Heart right ventricle (tissue), 16 donors: ENCODE measurements around the gene MYO10. TPM values are rescaled to one million over a fixed set of nuclear protein-coding genes. Genes with fewer than 3 reads are reported as not detected.

Source experiments
- ATAC-seq, 8 donors: fragments of 200-7000 bp; cut with Tn5 transposase; one replicate each; pipeline ENCODE4 v1.9.1; 2020; ENCODE audit warnings: mild to moderate bottlenecking in 8 of 8, moderate library complexity in 8 of 8, moderate number of reproducible peaks in 1 of 8
- DNase-seq, 2 donors: peaks; one replicate each; pipeline ENCODE4 v3.0.0-alpha.2; 2020
- H3K27ac ChIP-seq, 10 donors: fragments of 200-600 bp; sonication (generic) in 2 of 10; one replicate each; pipeline versions ENCODE4 v1.5.0 to v1.8.0; 2020 to 2022; ENCODE audit warnings: mild to moderate bottlenecking in 3 of 10
- H3K27me3 ChIP-seq, 7 donors: fragments of 200-600 bp; one replicate each; pipeline ENCODE4 v1.8.0; 2021 to 2022; ENCODE audit warnings: mild to moderate bottlenecking in 2 of 7
- H3K36me3 ChIP-seq, 9 donors: fragments of 200-600 bp; sonication (generic) in 1 of 9; one replicate each; pipeline versions ENCODE4 v1.5.0 to v1.8.0; 2020 to 2022; ENCODE audit warnings: mild to moderate bottlenecking in 2 of 9
- H3K4me1 ChIP-seq, 9 donors: fragments of 200-600 bp; sonication (generic) in 1 of 9; one replicate each; pipeline versions ENCODE4 v1.5.0 to v1.8.0; 2020 to 2022; ENCODE audit warnings: mild to moderate bottlenecking in 4 of 9
- H3K4me3 ChIP-seq, 10 donors: fragments of 200-600 bp; sonication (generic) in 2 of 10; one replicate each; pipeline versions ENCODE4 v1.5.0 to v1.8.0; 2020 to 2022; ENCODE audit warnings: mild to moderate bottlenecking in 7 of 10, moderate library complexity in 2 of 10
- H3K9me3 ChIP-seq, 11 donors: fragments of 200-600 bp in 10 of 11; sonication (generic) in 2 of 11; one replicate each; pipeline versions ENCODE4 v1.5.0 to v1.8.0; 2013 to 2022; ENCODE audit warnings: mild to moderate bottlenecking in 2 of 11, control low read depth in 1 of 11, moderate library complexity in 1 of 11
- CTCF ChIP-seq, 9 donors: fragments of 200-600 bp; sonication (generic) in 2 of 9; IDR thresholded peaks; one replicate each; pipeline versions ENCODE4 v1.5.0 to v1.8.0; 2021 to 2022; ENCODE audit warnings: antibody characterized with exemption in 9 of 9, mild to moderate bottlenecking in 5 of 9, moderate library complexity in 1 of 9
- WGBS, 2 donors: extraction: QIAGEN DNeasy Blood & Tissue Kit; methylation state at CpG; one replicate each; pipeline ENCODE4 v1.1.7; 2013; ENCODE audit warnings: inconsistent platforms in 1 of 2; 5-methylcytosine and 5-hydroxymethylcytosine counted together
- intact Hi-C, 10 donors: fragments of 100-400 bp; cut with DNase I; formaldehyde crosslinking; loops; one replicate each; pipeline versions ENCODE4 v1.11.1 to v1.14.2; 2022
- polyA plus RNA-seq, 2 donors: library from polyadenylated mRNA; stranded (reverse); fragments of 200-250 nt; gene quantifications; one replicate each; pipeline ENCODE4 v1.2.3, GENCODE V29; 2013
- total RNA-seq, 10 donors: library from RNA; stranded (reverse); fragmentation: NEBNext Ultra II Directional in 3 of 10; extraction: Animal tissue kit (Norgen Biotek cat#: 25700) in 3 of 10; gene quantifications; one replicate each; pipeline versions ENCODE4 v1.2.1 to v1.2.4, GENCODE V29; 2021 to 2023
- donor health status: Arrhythmogenic right ventricular cardiomyopathy.
- donor health status: ischemic (EF 13 %, LVEDD 7.1; RV severe dilation, severe dysfunction).
- donor health status: healthy with polysubstance abuse.
- donor health status: DM: no; HTN: yes; CAD: no.
- donor health status: DM: no; HTN: no; CAD: no.
- donor health status: ischemic (EF 25% LVEDD 6.9; RV normal size, moderate dysfunction).
- donor health status: ischemic (EF 25% LVEDD 5.7; RV mildly dilated, moderate dysfunction).
- donor health status: healthy.
- donor health status: DM: yes; HTN: yes; CAD: no.
- donor health status: Ischemic cardiomyopathy.
- donor health status: ischemic (EF 35%, LVEDD 5.7; RV mildly dilated, moderate dysfunction).
- donor health status: nonischemic (EF 11% LVEDD 7.7; RV severe dilation, severe dysfunction).
- donor health status: DM: yes; HTN: yes; CAD: no.
- donor health status: PGD.
- donor health status: ischemic (EF 29% LVEDD 5.4; RV normal size, mild dysfunction).
- donor health status: nonischemic (EF 23%, LVEDD 6.1; RV moderate dilation, normal function).

The MYO10 gene
- total and polyA plus RNA-seq, 12 donors = 1.2 to 8.2 (median 4.6) TPM

GRCh38 chr5:16913187-16914107, 22.6 kb downstream of the MYO10 start:
- Histone ChIP-seq H3K27ac (no peak overlapping the region), H3K9me3 (no peaks in the 10 kb centered on the region), H3K27me3 (no peaks in the 10 kb centered on the region), H3K36me3 (no peaks in the 10 kb centered on the region), H3K4me3 (no peak overlapping the region), H3K4me1 (peaks cover 0 to 15% (median 0%) of the 10 kb centered on the region in 9 donors)
- intact Hi-C loops = no loop called here
- no peak for TF ChIP-seq CTCF (IDR thresholded peaks at IDR 0.05)
- WGBS, 2 donors = 85 to 87% methylated on average over 7 of the region's 7 CpGs
- ATAC-seq = no peak
- DNase-seq = no peak

- Histone ChIP-seq H3K36me3 (no peaks in the 10 kb centered on the region), H3K27me3 (no peaks in the 10 kb centered on the region), H3K4me3 (no peak overlapping the region), H3K9me3 (no peaks in the 10 kb centered on the region), H3K4me1 (peaks cover 0 to 20% (median 0%) of the 10 kb centered on the region in 9 donors), H3K27ac (no peak overlapping the region)
- intact Hi-C loops = no loop called here
- no peak for ATAC-seq
- 85 to 94% methylated on average over 6 of the region's 6 CpGs for WGBS, 2 donors
- DNase-seq = no peak
- no peak for TF ChIP-seq CTCF (IDR thresholded peaks at IDR 0.05)
Measured at GRCh38 chr5:16912080-16912479, 24.0 kb downstream of the MYO10 start.

- no peak for TF ChIP-seq CTCF (IDR thresholded peaks at IDR 0.05)
- H3K4me1 ChIP-seq = peaks cover 0 to 24% (median 0%) of the 10 kb centered on the region in 9 donors
- no peaks in the 10 kb centered on the region for H3K36me3 ChIP-seq
- WGBS, 2 donors = 77 to 78% methylated on average over 7 of the region's 7 CpGs
- no peaks in the 10 kb centered on the region for H3K9me3 ChIP-seq
- H3K27me3 ChIP-seq = no peaks in the 10 kb centered on the region
- intact Hi-C loops = no loop called here
- no peak overlapping the region for H3K27ac ChIP-seq
- ATAC-seq = no peak
- DNase-seq = no peak
- H3K4me3 ChIP-seq = no peak overlapping the region
Measured at GRCh38 chr5:16909464-16909863, 26.6 kb downstream of the MYO10 start.

- ATAC-seq (no peak), DNase-seq (no peak)
- no peaks in the 10 kb centered on the region for H3K9me3 ChIP-seq
- no peak for TF ChIP-seq CTCF (IDR thresholded peaks at IDR 0.05)
- WGBS, 2 donors = 62 to 75% methylated on average over 4 of the region's 4 CpGs
- H3K36me3 ChIP-seq = no peaks in the 10 kb centered on the region
- intact Hi-C loops = no loop called here
- H3K27ac ChIP-seq = no peak overlapping the region
- H3K27me3 ChIP-seq = no peaks in the 10 kb centered on the region
- peaks cover 0 to 9% (median 0%) of the 10 kb centered on the region in 9 donors for H3K4me1 ChIP-seq
- H3K4me3 ChIP-seq = no peak overlapping the region
Measured at GRCh38 chr5:16907270-16907669, 28.8 kb downstream of the MYO10 start.
